GM21381 (cell line): Measurements from ENCODE around the gene ING1.
"Not testable (repeated sequence)": the region's sequence is repeated elsewhere in the genome, so short reads cannot be mapped to it uniquely, and the experiment has no call there.

Experiments
- ATAC-seq: cut with Tn5 transposase; IDR thresholded peaks from one replicate; pipeline ENCODE4 v1.9.1; 2021; ENCODE audit warnings: mild to moderate bottlenecking, moderate library complexity; ENCODE audit not compliant: unreplicated experiment

ING1 gene

DNA sequence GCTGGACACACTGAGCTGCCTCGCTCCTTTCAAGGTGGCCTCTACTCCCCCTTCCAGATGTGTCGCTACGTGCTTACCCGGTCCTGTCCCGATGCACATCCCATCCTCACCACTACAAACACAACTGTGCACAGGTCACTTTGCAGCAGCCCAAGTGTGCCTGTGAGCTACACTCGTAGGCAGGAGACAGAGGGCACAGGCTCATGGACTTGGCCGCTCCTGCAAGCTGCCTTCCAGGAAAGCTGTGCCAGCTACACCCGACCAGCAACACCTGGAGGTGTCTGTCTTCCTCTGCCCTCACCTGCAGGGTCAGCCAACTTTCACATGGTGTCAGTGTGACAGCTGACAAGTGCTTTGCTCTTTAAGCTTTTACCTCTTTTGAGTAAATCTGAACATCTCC is 23.0 kb upstream of the ING1 start:
- no peak for ATAC-seq

DNA sequence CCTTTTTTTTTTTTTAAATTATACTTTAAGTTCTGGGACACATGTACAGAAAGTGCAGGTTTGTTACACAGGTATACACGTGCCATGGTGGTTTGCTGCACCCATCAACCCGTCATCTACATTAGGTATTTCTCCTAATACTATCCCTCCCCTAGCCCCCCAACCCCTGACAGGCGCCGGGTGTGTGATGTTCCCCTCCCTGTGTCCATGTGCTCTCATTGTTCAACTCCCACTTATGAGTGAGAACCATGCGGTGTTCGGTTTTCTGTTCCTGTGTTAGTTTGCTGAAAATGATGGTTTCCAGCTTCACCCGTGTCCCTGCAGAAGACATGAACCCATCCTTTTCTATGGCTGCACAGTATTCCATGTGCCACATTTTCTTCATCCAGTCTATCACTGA is 17.7 kb upstream of the ING1 start:
- not testable (repeated sequence) for ATAC-seq

DNA sequence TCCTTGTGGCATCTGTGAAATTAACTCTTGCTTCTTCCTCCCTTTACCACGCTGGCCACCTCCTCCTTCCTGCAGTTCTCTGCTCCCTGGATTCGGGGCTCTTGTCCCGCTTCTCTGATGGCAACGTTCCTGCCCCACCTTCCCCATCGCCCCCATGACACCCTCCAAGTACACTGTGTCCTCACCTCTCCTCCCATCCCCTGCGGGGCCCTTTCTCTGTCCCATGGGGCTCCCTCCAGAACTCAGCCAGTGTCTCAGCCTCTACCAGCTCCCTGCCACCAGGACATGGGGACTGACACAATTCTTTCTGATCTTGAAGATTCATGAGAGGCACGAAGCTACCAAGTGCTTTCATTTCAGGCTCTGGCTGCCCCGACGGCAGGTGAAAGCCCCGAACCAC is 16.7 kb upstream of the ING1 start:
- no peak for ATAC-seq

DNA sequence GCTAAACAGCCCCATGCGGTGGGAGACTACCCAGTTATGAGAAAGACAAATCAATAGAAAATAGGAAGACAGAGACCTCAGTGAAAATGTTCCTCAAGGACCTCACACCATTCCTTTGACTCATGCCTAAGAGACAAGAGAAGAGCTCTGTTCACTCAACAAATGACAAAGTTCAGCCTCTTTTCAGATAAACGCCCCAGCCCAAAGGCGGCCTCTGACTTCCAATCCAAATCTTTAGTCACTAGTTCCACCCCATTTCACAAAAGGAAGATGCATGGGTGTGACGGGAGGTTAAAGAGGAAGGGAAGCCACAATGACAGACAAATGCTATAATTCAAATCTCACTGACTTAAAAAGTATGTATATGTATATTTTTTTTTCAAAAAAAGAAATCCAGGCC is 15.7 kb upstream of the ING1 start:
- no peak for ATAC-seq

DNA sequence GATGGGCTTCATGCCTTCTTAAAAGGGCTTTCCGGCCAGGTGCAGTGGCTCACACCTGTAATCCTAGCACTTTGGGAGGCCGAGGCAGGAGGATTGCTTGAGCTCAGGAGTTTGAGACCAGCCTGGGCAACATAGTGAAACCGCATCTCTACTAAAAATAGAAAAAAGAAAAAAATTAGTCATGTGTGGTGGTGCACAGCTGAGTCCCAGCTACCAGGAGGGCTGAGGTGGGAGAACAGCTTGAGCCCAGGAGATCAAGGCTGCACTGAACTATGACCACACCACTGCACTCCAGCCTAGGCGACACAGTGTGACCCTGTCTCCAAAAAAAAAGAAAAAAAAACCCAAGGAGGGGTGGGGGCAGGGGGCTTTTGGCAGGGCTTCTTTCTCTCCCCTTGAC is 14.8 kb upstream of the ING1 start:
- ATAC-seq: peak; percentile 69

DNA sequence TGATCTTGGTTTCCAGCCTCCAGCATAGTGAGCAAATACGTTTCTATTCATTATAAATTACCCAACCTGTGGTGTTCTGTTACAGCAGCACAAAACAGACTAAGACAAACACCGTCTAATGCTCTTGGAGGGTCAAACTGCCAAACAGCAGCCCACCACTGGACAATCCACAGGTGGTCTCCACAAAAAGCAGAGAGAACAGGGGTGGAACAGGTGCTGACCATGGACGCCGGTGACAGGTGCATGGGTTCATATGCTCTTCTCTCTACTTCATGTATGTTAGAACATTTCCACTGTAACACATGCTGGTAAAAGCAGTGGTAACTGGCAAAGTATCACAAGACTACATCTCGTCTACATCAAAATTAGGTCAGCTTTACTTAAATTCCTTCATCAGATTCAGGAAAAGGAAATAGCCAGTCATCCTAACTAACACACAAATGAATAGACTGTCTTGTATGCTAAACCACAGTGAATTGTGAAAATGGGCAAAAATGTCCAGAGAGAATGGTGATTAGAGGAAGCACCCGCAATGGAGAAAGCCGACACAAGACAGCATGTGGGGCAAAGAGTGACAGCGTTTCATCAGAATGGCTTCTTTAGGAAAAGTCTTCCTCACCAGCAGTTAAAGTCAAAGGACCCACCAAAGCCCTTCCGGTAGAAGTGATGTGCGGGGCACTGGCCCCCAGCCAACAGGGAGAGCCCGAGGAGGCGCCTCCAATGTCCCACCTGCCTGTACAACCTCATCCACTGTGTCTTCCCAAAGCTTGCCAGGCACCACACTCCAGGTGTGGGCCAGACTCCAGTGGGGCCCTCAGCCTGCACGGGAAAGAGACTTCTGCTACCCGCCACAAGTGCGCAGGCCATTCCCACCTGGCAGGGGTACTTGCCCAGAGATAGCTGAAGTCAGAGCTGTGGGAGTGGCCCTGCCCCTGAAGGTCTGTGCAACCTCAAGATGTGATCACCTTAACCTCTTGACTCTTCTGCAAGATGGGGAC is 14.1 kb upstream of the ING1 start:
- no peak for ATAC-seq

DNA sequence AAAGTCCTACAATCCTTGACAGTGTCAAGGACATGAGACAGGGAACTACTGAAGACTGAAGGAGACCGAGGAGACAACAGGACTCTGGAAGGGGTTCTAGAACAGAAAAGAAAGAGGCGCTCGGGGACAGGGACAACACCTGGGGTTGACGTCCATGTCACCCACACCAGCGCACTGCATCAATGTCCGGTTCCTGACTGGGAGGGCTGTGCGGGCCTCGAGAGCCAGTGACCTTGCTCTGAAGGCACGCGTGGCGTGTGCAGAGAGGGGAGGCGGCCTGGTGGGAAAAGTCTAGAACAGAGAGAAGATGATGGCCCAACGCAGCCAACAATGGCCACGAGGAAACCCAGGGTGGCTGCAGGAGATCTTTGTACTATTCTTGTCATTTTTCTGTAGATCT is 13.3 kb upstream of the ING1 start:
- no peak for ATAC-seq

DNA sequence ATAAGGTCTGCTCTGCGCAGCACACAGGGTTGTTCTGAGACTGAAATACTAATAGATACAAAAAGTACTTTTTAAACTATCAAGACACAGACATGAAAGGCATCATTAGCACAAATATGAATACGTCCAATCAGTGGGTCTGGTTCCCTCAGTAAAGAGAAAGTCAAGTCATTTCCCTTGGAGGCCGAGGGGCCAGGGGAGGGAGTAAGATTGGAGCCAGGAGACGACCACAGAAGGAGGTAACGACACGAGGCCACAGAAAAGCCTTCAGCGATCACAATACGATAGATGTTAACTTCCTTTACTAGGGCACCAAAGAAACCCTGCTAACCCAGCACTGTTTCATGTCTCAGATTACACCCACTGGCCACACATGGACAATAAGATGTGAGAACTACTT is 12.9 kb upstream of the ING1 start:
- ATAC-seq: no peak

DNA sequence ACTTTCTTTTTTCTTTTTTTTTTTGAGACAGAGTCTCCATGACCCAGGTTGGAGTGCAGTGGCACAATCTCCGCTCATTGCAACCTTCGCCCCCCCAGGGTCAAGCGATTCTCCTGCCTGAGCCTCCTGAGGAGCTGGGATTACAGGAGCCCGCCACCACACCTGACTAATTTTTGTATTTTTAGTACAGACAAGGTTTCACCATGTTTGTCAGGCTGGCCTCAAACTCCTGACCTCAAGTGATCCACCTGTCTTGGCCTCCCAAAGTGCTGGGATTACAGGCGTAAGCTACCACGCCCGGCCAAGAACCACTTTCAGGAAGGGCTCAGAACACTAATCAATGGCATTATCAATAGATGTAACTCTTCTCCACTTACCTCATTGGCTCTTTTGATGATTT is 12.4 kb upstream of the ING1 start:
- ATAC-seq: not testable (repeated sequence)

DNA sequence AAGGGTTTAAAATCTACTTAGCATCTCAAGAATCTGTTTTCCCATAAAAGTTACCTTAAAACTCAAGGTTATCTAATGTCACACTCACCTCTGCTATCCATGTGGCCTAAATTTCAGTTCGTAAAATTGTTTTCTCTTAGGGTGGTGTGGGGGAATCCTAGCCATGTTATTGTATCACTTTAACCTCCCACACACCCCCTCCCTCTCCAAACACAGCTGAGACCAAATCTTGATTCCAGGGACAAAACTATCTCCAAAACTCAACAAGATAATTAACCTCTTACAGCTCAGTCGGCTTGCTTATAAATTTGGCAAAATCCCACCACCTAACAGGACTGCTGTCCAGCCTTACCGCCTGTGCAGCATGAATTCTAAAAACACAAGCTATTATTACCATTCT is 11.4 kb upstream of the ING1 start:
- ATAC-seq: no peak

DNA sequence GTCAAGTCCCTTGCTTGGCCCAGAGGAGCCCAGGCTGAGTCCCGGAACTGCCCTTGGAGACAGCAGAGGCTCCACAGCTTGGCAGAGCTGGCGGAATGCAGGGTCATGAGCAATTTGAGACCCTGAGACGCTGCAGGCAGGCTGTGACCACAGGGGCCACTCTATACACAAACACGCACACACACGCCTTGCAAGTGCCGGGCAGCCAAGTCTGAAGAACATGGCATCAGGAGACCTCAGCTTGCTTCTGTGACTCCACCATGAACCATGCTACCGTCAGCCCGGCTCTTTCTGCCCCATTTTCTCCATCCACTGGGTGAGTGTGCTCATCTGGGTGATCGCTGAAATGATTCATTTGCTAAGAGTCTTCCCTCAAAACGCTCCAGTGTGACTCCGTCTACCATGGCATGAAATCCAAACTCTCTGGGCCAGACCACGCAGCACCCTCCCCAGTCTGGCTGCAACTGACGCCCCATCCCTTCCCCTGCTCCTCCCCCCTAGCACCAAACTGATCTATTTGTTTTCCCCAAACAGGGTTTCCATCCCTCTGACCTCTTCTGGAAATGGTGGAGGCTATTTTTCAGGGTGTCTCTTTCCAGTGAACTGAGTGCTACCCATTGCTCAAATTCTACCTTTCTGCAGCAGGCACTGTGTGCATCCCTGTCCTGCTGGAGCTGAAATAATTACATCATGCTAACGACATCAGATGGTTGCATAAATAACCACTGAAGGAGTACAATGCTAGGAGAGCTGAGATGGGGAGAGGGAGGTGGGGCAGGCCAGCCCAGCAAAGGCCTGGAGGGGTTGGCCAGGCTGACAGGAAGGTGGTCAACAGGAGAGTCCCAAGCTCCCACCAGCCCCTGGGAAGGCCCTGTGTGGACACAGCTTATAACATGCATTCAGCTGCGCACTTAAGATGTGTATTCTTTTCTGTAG is 10.6 kb upstream of the ING1 start:
- ATAC-seq: no peak

DNA sequence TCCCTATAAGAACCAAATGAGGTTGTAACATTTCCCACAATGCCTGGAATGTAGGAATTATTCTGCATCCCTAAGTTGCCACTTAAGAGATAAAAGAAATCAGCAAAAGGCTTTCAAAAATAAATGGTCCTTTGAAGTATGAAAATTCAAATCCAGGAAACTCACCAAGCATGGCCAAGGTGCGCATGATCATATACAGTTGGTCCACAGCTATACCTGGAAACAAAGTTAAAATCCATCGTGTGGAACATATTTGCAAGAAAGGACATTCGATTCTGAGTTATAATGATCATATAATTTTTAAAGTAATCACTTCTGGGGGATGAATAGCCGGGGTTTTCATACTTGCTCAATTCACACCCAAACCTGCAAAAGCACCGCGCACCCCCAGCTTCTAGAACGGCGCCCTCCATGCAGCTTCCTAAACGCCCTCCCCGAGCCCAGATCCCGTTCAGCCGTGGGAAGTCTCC is 8.1 kb upstream of the ING1 start:
- no peak for ATAC-seq

DNA sequence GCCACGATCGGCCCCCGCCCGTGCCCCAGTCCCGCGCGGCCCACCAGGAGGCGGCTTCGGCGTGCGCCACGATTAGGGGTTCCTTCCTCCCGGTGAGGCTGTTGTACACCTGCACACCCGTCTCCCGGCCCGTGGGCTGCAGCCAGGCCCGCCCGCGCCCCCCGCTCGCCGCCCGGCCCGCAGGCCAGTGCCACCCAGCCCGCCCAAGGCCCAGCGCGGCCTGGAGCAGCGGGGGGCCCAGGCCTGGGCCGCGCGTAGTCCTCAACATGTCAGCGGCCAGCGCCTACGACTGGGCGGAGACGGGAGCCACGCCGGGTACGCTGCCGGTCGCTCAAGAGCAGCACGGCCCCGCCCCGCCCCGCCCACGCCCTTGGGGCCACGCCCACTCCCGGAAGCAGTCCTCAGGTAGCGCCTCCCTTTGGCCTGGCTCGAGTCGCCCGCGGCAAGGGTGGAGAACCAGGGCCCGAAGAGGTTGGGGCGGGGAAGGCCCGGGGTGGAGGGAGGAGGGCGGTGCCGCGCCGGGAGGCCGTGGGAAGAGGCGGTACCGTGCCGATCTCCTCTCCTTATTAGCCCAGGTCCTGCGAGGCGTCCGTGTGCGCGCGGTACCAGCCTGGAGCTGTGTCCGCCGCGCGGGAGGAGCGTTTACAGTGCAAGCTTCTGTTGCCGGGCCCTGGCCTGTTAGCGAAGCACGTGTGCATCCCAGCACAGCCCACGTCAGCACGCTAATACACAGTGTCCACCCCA is 7.5 kb upstream of the ING1 start, which contains the start of gene CARS2:
Gene CARS2, minus strand, starts transcription at position 291 of the 744 bp plus-strand sequence. Its CDS starts 23 bp downstream, at position 268.
- peak; percentile 97 for ATAC-seq

DNA sequence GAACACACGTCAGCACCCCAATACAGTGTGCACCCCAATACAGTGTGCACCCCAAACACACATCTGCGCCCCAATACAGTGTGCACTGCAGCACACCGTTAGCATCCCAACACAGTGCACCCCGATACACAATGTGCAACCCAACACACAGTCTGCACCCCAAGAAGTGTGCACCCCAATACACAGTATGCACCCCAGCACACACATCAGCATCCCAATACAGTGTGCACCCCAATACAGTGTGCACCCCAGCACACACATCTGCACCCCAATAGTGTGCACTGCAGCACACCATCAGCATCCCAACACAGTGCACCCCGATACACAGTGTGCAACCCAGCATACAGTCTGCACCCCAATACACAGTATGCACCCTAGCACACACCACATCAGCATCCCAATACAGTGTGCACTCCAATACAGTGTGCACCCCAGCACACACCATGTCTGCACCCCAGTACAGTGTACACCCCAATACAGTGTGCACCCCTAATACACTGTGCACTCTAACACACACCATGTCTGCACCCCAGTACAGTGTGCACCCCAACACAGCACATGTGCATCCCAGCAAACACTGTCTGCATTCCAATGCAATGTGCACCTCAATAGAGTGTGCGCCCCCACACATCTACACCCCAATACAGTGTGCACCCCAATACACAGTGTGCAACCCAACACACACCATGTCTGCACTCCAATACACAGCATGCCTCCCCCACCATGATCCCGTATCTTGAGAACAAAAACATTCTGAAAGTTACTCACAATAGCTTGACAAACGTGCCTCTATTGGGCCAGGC is 6.7 kb upstream of the ING1 start:
- ATAC-seq: peak; percentile 0

DNA sequence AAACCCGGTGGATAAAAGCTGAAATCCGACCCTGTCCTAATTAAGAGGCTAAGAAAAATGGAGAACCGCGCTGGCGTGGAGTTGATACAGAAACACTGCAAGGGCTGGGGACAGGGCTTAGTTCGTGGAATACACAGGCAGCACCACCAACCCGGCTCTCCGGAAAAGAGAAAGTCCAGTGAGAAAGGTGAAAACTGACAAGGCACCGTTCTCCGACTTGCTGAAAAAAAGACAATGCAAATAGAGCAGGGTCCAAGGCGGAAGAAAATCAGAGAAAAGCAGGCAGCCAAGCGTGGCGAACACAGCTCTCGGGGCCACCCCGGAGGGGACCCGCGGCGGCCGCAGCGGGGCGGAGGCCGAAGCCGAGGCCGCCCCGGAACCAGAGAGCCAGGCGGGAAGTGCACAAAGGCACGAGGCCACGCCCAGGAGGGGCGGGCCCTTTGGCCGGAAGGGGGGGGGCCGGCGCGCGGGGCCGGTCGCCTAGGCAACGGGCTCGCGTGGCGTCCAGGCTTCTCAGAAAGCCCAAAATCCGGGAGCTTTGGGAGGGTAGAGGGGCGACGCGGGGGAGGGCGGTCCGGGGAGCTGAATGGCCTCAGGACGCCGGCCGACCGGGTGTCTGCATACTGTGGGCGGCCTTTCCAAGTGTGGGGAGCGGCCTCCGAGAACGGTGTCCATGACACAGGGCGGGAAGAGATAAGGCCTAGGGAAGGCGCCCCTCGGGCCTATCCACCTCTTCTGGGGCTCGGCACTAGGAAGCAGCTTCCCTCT is 1.2 kb upstream of the ING1 start:
- ATAC-seq: peak; percentile 32

DNA sequence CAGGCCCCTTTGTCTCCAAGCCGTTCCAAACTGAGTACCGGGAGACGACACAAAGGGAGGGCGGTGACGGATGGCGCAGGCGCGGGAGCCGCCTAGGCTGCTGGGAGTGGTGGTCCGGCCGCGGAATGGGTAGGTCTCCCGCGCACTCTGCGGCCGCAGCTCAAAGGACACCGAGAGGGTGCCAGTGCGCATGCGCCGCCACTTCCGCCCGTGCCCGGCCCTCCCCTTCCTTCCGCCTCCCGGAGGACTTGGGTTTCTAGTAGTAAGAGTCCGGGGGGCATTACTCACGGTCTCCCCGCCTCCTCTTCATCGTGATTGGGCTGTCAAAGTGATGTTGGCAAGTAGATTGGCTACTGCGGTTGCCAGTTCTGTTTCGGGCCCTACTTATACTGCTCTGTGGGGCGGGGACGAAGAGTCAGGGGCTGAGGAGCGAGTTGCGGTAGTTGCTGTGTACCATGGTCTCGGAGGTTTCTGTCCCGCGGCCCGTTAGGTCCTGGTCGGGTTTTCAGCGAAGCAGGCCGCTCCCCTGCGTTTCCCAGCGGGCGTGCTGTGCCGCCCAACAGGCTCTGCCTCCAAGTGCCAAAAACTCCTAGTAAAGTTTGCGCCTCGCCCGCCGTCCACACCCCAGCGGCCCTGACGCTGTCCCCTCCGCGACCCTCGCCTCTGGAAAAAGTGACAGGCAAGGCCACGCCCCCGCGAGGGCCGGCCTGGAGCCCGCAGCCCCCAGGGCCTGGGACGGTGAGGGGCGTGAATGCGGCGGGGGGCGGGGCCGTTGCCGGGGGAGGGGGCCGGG is 455 bp upstream of the ING1 start:
- peak; percentile 40 for ATAC-seq

DNA sequence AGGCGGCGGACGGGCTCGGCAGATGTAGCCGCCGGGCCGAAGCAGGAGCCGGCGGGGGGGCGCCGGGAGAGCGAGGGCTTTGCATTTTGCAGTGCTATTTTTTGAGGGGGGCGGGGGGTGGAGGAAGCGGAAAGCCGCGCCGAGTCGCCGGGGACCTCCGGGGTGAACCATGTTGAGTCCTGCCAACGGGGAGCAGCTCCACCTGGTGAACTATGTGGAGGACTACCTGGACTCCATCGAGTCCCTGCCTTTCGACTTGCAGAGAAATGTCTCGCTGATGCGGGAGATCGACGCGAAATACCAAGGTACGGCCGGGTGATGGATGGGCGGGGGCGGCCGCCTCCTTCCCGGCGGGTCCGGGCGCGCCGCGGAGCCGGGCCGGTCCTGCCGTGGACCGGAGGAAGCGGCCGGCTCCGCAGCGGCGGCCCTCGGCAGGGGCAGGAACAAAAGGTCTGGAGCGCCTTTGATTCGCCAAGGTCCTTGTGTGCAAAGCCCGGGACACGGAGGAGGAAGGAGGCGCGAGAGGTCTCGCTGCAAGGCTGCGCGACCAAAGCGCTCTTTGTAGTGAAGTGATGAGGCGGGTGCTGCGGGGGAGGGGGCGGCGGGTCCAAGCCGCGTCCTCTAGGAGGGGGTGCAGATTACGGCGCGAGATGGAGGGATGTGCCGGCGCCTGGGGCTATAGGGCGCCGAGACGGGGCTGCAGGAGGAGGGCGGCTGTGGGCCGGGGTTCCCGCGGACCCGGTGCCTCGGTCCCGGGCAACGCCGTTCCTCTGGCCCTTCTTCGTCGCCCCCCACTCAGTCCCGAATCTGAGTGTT is 689 bp downstream of the ING1 start:
- no peak for ATAC-seq
